Esophagus mucosa (tissue), 1 donor: Measurements from ENCODE around the gene KLF1. TPM values are rescaled to one million over a fixed set of nuclear protein-coding genes. Genes with fewer than 3 reads are reported as not detected.
"Not testable (repeated sequence)": the region's sequence is repeated elsewhere in the genome, so short reads cannot be mapped to it uniquely, and the experiment has no call there.

Experiments used
- ATAC-seq: fragments of 200-7000 bp; cut with Tn5 transposase; one replicate; pipeline ENCODE4 v1.9.1; 2020
- total RNA-seq: library from RNA; stranded (reverse); gene quantifications from one replicate; pipeline ENCODE4 v1.2.4, GENCODE V29; 2023
- donor health status: DM: yes; HTN: yes; CAD: no.

Gene KLF1
- total RNA-seq, 1 donor from 2014 or later = not detected

- ATAC-seq = peak; percentile 96
Observed at GRCh38 chr19:12890787-12891552, 4.0 kb upstream of the KLF1 start, which contains the start of gene GCDH. TSS of gene GCDH (plus strand) at chr19:12891160. CDS start at chr19:12891305, 145 bp downstream.

- ATAC-seq = not testable (repeated sequence)
Observed at GRCh38 chr19:12890299-12890786, 3.3 kb upstream of the KLF1 start.

GRCh38 chr19:12888006-12888603 is 1.1 kb upstream of the KLF1 start:
- no peak for ATAC-seq

GRCh38 chr19:12886651-12886968 is 391 bp downstream of the KLF1 start:
- ATAC-seq = no peak

GRCh38 chr19:12885749-12886650 is 1.0 kb downstream of the KLF1 start:
- ATAC-seq = no peak

GRCh38 chr19:12884926-12885748 is 1.9 kb downstream of the KLF1 start:
- peak; percentile 82 for ATAC-seq

GRCh38 chr19:12884627-12884925 is 2.4 kb downstream of the KLF1 start:
- no peak for ATAC-seq

- no peak for ATAC-seq
Observed at GRCh38 chr19:12884202-12884601, 2.8 kb downstream of the KLF1 start.

- ATAC-seq = no peak
Observed at GRCh38 chr19:12882589-12882988, 4.4 kb downstream of the KLF1 start.

- peak; percentile 87 for ATAC-seq
Observed at GRCh38 chr19:12881172-12881808, 5.7 kb downstream of the KLF1 start, which contains the start of gene DNASE2. TSS of gene DNASE2 (minus strand) at chr19:12881449. CDS start at chr19:12881375, 74 bp downstream.

- ATAC-seq = peak; percentile 21
Observed at GRCh38 chr19:12880551-12881171, 6.3 kb downstream of the KLF1 start.

GRCh38 chr19:12875086-12875485 is 11.9 kb downstream of the KLF1 start:
- ATAC-seq = no peak

GRCh38 chr19:12873891-12874745 is 12.9 kb downstream of the KLF1 start:
- ATAC-seq = peak; percentile 3

- ATAC-seq = peak; percentile 80
Observed at GRCh38 chr19:12872941-12873890, 13.8 kb downstream of the KLF1 start.

- no peak for ATAC-seq
Observed at GRCh38 chr19:12872255-12872654, 14.7 kb downstream of the KLF1 start.

- no peak for ATAC-seq
Observed at GRCh38 chr19:12871681-12872080, 15.3 kb downstream of the KLF1 start.

- no peak for ATAC-seq
Observed at GRCh38 chr19:12868540-12869112, 18.4 kb downstream of the KLF1 start.
